ENCODE data around the gene PRR16. TPM values are rescaled to one million over a fixed set of nuclear protein-coding genes. Genes with fewer than 3 reads are reported as not detected.

PRR16 gene
- total RNA-seq, 6 donors from 2014 or later: 1.7 to 5.2 (median 3.7) TPM

GRCh38 chr5:120509053-120509452 is 45.0 kb downstream of the PRR16 start:
- Histone ChIP-seq H3K27me3 (no peaks in the 10 kb centered on the region), H3K4me3 (no peak overlapping the region), H3K27ac (no peak overlapping the region), H3K36me3 (no peaks in the 10 kb centered on the region), H3K4me1 (no peaks in the 10 kb centered on the region), H3K9me3 (no peaks in the 10 kb centered on the region)
- ATAC-seq (ENCODE audit: low FRiP score in 2 of 2): no peak
- WGBS, 2 donors: 82 to 85% methylated on average over 3 of the region's 3 CpGs
- TF ChIP-seq EP300 (IDR thresholded peaks at IDR 0.05): no peak
- TF ChIP-seq POLR2A (IDR thresholded peaks at IDR 0.05): no peak
- TF ChIP-seq POLR2AphosphoS5 (IDR thresholded peaks at IDR 0.05): no peak
- TF ChIP-seq, protein P1, sequence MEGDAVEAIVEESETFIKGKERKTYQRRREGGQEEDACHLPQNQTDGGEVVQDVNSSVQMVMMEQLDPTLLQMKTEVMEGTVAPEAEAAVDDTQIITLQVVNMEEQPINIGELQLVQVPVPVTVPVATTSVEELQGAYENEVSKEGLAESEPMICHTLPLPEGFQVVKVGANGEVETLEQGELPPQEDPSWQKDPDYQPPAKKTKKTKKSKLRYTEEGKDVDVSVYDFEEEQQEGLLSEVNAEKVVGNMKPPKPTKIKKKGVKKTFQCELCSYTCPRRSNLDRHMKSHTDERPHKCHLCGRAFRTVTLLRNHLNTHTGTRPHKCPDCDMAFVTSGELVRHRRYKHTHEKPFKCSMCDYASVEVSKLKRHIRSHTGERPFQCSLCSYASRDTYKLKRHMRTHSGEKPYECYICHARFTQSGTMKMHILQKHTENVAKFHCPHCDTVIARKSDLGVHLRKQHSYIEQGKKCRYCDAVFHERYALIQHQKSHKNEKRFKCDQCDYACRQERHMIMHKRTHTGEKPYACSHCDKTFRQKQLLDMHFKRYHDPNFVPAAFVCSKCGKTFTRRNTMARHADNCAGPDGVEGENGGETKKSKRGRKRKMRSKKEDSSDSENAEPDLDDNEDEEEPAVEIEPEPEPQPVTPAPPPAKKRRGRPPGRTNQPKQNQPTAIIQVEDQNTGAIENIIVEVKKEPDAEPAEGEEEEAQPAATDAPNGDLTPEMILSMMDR (IDR thresholded peaks at IDR 0.05): no peak
- no peak for DNase-seq

DNA sequence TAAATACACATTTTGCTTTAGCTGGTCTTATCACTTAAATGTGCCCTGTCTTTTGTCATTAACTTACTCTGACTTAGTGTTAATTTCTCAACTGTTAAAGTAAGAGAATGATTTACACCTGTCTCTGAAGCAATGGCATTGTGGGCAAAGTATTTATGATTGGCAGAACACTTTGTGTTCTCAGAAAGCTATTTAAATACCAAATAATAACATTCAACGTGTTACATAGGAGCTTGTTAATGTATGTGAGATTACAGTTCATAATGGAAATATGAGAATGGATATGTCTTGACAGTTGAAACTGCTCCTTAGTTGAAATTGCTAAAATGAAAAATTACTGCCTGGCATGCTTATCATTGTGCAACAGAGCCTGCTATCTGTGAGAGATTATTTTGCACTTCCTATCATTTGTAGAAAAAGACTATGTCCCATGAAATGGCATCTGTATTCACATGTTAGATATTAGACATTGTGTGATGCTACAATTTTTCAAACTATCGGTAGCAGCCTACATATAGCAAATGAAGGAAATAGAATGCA is 46.1 kb downstream of the PRR16 start:
- no peak for TF ChIP-seq POLR2AphosphoS5 (IDR thresholded peaks at IDR 0.05)
- TF ChIP-seq, protein P1 (IDR thresholded peaks at IDR 0.05): no peak
- TF ChIP-seq EP300 (IDR thresholded peaks at IDR 0.05): no peak
- Histone ChIP-seq H3K9me3 (no peaks in the 10 kb centered on the region), H3K4me3 (no peak overlapping the region), H3K27me3 (no peaks in the 10 kb centered on the region), H3K27ac (no peak overlapping the region), H3K36me3 (no peaks in the 10 kb centered on the region), H3K4me1 (no peaks in the 10 kb centered on the region)
- ATAC-seq (ENCODE audit: low FRiP score in 2 of 2): no peak
- WGBS, 2 donors: 60 to 65% methylated on average over 2 of the region's 2 CpGs
- no peak for DNase-seq

GRCh38 chr5:120510994-120511686 is 47.0 kb downstream of the PRR16 start:
- H3K4me3 ChIP-seq: no peak overlapping the region
- TF ChIP-seq POLR2A (IDR thresholded peaks at IDR 0.05) (no peak), POLR2AphosphoS5 (IDR thresholded peaks at IDR 0.05) (no peak), EP300 (IDR thresholded peaks at IDR 0.05) (no peak)
- TF ChIP-seq, protein P1 (IDR thresholded peaks at IDR 0.05): no peak
- no peak overlapping the region for H3K27ac ChIP-seq
- H3K4me1 ChIP-seq: no peaks in the 10 kb centered on the region
- WGBS, 2 donors: 73 to 74% methylated on average over 4 of the region's 4 CpGs
- DNase-seq (no peak), ATAC-seq (ENCODE audit: low FRiP score in 2 of 2) (no peak)
- H3K9me3 ChIP-seq: no peaks in the 10 kb centered on the region
- no peaks in the 10 kb centered on the region for H3K27me3 ChIP-seq
- no peaks in the 10 kb centered on the region for H3K36me3 ChIP-seq

- 56 to 66% methylated on average over 2 of the region's 2 CpGs for WGBS, 2 donors
Measured at GRCh38 chr5:120512068-120512467, 48.0 kb downstream of the PRR16 start.

More at GRCh38 chr5:120512068-120512467, 48.0 kb downstream of the PRR16 start:
- Histone ChIP-seq H3K27ac (no peak overlapping the region), H3K9me3 (no peaks in the 10 kb centered on the region), H3K27me3 (no peaks in the 10 kb centered on the region), H3K36me3 (no peaks in the 10 kb centered on the region), H3K4me3 (no peak overlapping the region), H3K4me1 (no peaks in the 10 kb centered on the region)
- no peak for DNase-seq
- no peak for ATAC-seq (ENCODE audit: low FRiP score in 2 of 2)
- TF ChIP-seq, protein P1 (IDR thresholded peaks at IDR 0.05): no peak
- TF ChIP-seq EP300 (IDR thresholded peaks at IDR 0.05): no peak
- TF ChIP-seq POLR2AphosphoS5 (IDR thresholded peaks at IDR 0.05): no peak
- no peak for TF ChIP-seq POLR2A (IDR thresholded peaks at IDR 0.05)
